GM06990 (cell line): ENCODE measurements around the gene GIGYF1.

Experiments
- DNase-seq: peaks from one replicate; pipeline ENCODE4 v3.0.0-alpha.2; 2011; ENCODE audit not compliant: insufficient read length; ENCODE audit errors: extremely low read depth
- H3K27me3 ChIP-seq: replicated peaks from 2 replicates; pipeline ENCODE4 v1.6.0; 2011; ENCODE audit warnings: low read length; ENCODE audit not compliant: control insufficient read depth, insufficient read depth
- H3K36me3 ChIP-seq: 2 replicates; pipeline ENCODE4 v1.5.1; 2011; ENCODE audit warnings: low read length; ENCODE audit not compliant: control insufficient read depth, insufficient read depth
- H3K4me3 ChIP-seq: replicated peaks from 2 replicates; pipeline ENCODE4 v1.5.1; 2011; ENCODE audit warnings: low read depth, mild to moderate bottlenecking, control low read depth, low read length
- TF ChIP-seq, protein P1 (sequence below): IDR thresholded peaks from 2 replicates; pipeline ENCODE4 v1.5.1; 2011; ENCODE audit warnings: low read length, control low read depth, mild to moderate bottlenecking, inconsistent platforms; ENCODE audit not compliant: insufficient read depth, poor library complexity, severe bottlenecking

GIGYF1 gene

GRCh38 chr7:100711369-100711768 lies 17.3 kb upstream of the GIGYF1 start:
- Histone ChIP-seq H3K36me3 (no peaks in the 10 kb centered on the region; the same call in 1 of the 2 replicates), H3K27me3 (no peaks in the 10 kb centered on the region), H3K4me3 (no peak overlapping the region)
- TF ChIP-seq, protein P1, sequence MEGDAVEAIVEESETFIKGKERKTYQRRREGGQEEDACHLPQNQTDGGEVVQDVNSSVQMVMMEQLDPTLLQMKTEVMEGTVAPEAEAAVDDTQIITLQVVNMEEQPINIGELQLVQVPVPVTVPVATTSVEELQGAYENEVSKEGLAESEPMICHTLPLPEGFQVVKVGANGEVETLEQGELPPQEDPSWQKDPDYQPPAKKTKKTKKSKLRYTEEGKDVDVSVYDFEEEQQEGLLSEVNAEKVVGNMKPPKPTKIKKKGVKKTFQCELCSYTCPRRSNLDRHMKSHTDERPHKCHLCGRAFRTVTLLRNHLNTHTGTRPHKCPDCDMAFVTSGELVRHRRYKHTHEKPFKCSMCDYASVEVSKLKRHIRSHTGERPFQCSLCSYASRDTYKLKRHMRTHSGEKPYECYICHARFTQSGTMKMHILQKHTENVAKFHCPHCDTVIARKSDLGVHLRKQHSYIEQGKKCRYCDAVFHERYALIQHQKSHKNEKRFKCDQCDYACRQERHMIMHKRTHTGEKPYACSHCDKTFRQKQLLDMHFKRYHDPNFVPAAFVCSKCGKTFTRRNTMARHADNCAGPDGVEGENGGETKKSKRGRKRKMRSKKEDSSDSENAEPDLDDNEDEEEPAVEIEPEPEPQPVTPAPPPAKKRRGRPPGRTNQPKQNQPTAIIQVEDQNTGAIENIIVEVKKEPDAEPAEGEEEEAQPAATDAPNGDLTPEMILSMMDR: no peak
- no peak for DNase-seq

- Histone ChIP-seq H3K4me3 (no peak overlapping the region), H3K36me3 (no peaks in the 10 kb centered on the region; the same call in 1 of the 2 replicates), H3K27me3 (no peaks in the 10 kb centered on the region)
- TF ChIP-seq, protein P1: no peak
- DNase-seq: no peak
Observed at GRCh38 chr7:100710452-100710851, 16.4 kb upstream of the GIGYF1 start.

GRCh38 chr7:100708395-100708794 lies 14.3 kb upstream of the GIGYF1 start:
- H3K36me3 ChIP-seq: no peaks in the 10 kb centered on the region; the same call in 1 of the 2 replicates
- TF ChIP-seq, protein P1: no peak
- no peak for DNase-seq

DNA sequence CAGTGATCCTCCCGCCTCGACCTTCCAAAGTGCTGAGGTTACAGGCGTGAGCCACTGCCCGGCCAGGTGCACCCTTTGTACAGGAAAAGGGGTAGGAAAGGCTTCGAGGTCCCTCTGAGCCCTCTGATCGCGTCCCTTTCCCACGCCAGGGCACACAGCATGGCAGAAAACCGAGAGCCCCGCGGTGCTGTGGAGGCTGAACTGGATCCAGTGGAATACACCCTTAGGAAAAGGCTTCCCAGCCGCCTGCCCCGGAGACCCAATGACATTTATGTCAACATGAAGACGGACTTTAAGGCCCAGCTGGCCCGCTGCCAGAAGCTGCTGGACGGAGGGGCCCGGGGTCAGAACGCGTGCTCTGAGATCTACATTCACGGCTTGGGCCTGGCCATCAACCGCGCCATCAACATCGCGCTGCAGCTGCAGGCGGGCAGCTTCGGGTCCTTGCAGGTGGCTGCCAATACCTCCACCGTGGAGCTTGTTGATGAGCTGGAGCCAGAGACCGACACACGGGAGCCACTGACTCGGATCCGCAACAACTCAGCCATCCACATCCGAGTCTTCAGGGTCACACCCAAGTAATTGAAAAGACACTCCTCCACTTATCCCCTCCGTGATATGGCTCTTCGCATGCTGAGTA lies 12.7 kb upstream of the GIGYF1 start:
- Histone ChIP-seq H3K4me3 (peak overlapping the region; percentile 94), H3K27me3 (no peaks in the 10 kb centered on the region), H3K36me3 (no peaks in the 10 kb centered on the region; the same call in 1 of the 2 replicates)
- TF ChIP-seq, protein P1: no peak
- no peak for DNase-seq

More at GRCh38 chr7:100708395-100708794, 14.3 kb upstream of the GIGYF1 start:
- Histone ChIP-seq H3K4me3 (no peak overlapping the region), H3K27me3 (no peaks in the 10 kb centered on the region)

- peak; percentile 97 for DNase-seq
- TF ChIP-seq, protein P1: no peak
- H3K27me3 ChIP-seq: no peaks in the 10 kb centered on the region
- H3K4me3 ChIP-seq: peak within 1 kb of the TSS; percentile 94
- no peaks in the 10 kb centered on the region; the same call in 1 of the 2 replicates for H3K36me3 ChIP-seq
Observed at GRCh38 chr7:100705753-100706671, 12.0 kb upstream of the GIGYF1 start, which contains the start of gene POP7. Gene POP7 (plus strand): TSS chr7:100706121. CDS start chr7:100706831, 710 bp downstream.
